Activated T-helper 1 cell treated with anti-CD3 and anti-CD28 coated beads, Interleukin-2, amount 50 U/mL, for 16 hours (primary cell): Measurements from ENCODE around the gene EEF1G.
"Not testable (repeated sequence)": the region's sequence is repeated elsewhere in the genome, so short reads cannot be mapped to it uniquely, and the experiment has no call there.

Experiments used
- DNase-seq, 2 donors: peaks; one replicate each; pipeline ENCODE4 v3.0.0-alpha.2; 2020; ENCODE audit warnings: low read depth in 1 of 2, low spot score in 1 of 2

EEF1G gene

GRCh38 chr11:62578541-62578940 is 4.8 kb upstream of the EEF1G start:
- no peak for DNase-seq

GRCh38 chr11:62577046-62577714 is 3.5 kb upstream of the EEF1G start:
- no peak for DNase-seq

GRCh38 chr11:62575837-62576236 is 2.1 kb upstream of the EEF1G start:
- DNase-seq, result no peak

GRCh38 chr11:62575156-62575555 is 1.5 kb upstream of the EEF1G start:
- DNase-seq, result no peak

GRCh38 chr11:62574363-62575071 is 826 bp upstream of the EEF1G start:
- DNase-seq, result no peak

GRCh38 chr11:62573006-62573591 is 592 bp downstream of the EEF1G start:
- DNase-seq, result no peak

- no peak for DNase-seq
Observed at GRCh38 chr11:62572431-62572830, 1.3 kb downstream of the EEF1G start.

- not testable (repeated sequence) for DNase-seq
Observed at GRCh38 chr11:62571493-62571892, 2.2 kb downstream of the EEF1G start.

GRCh38 chr11:62570903-62571302 is 2.8 kb downstream of the EEF1G start:
- DNase-seq, result not testable (repeated sequence)

GRCh38 chr11:62569611-62570010 is 4.1 kb downstream of the EEF1G start:
- no peak for DNase-seq

- DNase-seq, result no peak
Observed at GRCh38 chr11:62567018-62567633, 6.6 kb downstream of the EEF1G start.

- DNase-seq, result no peak
Observed at GRCh38 chr11:62566247-62566646, 7.4 kb downstream of the EEF1G start.

- no peak for DNase-seq
Observed at GRCh38 chr11:62565100-62565802, 8.4 kb downstream of the EEF1G start.

- DNase-seq, result not testable (repeated sequence)
Observed at GRCh38 chr11:62561677-62562230, 11.9 kb downstream of the EEF1G start.

- peak in 1 of 2 donors; percentile 66 for DNase-seq
Observed at GRCh38 chr11:62560566-62561103, 13.1 kb downstream of the EEF1G start.

GRCh38 chr11:62559626-62560025 is 14.1 kb downstream of the EEF1G start:
- not testable (repeated sequence) for DNase-seq

- DNase-seq, result no peak
Observed at GRCh38 chr11:62559204-62559603, 14.5 kb downstream of the EEF1G start.

- no peak for DNase-seq
Observed at GRCh38 chr11:62558669-62559068, 15.0 kb downstream of the EEF1G start.

GRCh38 chr11:62556875-62557631 is 16.6 kb downstream of the EEF1G start:
- DNase-seq, result no peak
